GM23338 (cell line): ENCODE results near the gene BEST2. TPM values are rescaled to one million over a fixed set of nuclear protein-coding genes. Genes with fewer than 3 reads are reported as not detected.

ENCODE experiments used
- ATAC-seq: fragments of 200-7000 bp; cut with Tn5 transposase; 3 replicates; pipeline ENCODE4 v1.9.1; 2020
- DNase-seq: peaks from one replicate; pipeline ENCODE4 v3.0.0-alpha.2; 2015; ENCODE audit warnings: low spot score
- H2AFZ ChIP-seq: fragments of 200-600 bp; sonication (generic); 2 replicates; pipeline ENCODE4 v1.8.0; 2016; ENCODE audit warnings: antibody characterized with exemption, mild to moderate bottlenecking, moderate library complexity
- H3F3A ChIP-seq: fragments of 200-600 bp; sonication (generic); replicated peaks from 2 replicates; pipeline ENCODE4 v1.8.0; 2017; ENCODE audit warnings: antibody characterized with exemption, mixed run types, low read depth
- H3K27ac ChIP-seq: fragments of 200-600 bp; sonication (generic); 2 replicates; pipeline ENCODE4 v1.6.1; 2016; ENCODE audit warnings: low read depth
- H3K27me3 ChIP-seq: fragments of 200-600 bp; sonication (generic); 2 replicates; pipeline ENCODE4 v1.8.0; 2016; ENCODE audit warnings: mild to moderate bottlenecking, mixed run types, moderate library complexity; ENCODE audit not compliant: insufficient read depth
- H3K36me3 ChIP-seq: fragments of 200-600 bp; sonication (generic); 2 replicates; pipeline ENCODE4 v1.8.0; 2016; ENCODE audit warnings: mild to moderate bottlenecking; ENCODE audit not compliant: insufficient read depth
- H3K4me1 ChIP-seq: fragments of 200-600 bp; sonication (generic); 2 replicates; pipeline ENCODE4 v1.8.0; 2016; ENCODE audit warnings: mild to moderate bottlenecking, moderate library complexity; ENCODE audit not compliant: insufficient read depth
- H3K4me2 ChIP-seq: fragments of 200-600 bp; sonication (generic); 2 replicates; pipeline ENCODE4 v1.7.1; 2017; ENCODE audit warnings: mixed run types
- H3K4me3 ChIP-seq: fragments of 200-600 bp; sonication (generic); 2 replicates; pipeline ENCODE4 v1.6.1; 2016; ENCODE audit warnings: mixed run types
- H3K79me2 ChIP-seq: fragments of 200-600 bp; sonication (generic); replicated peaks from 2 replicates; pipeline ENCODE4 v1.8.0; 2017; ENCODE audit warnings: mild to moderate bottlenecking; ENCODE audit not compliant: insufficient read depth
- H3K9me2 ChIP-seq: fragments of 200-600 bp; sonication (generic); 2 replicates; pipeline ENCODE4 v1.8.0; 2017; ENCODE audit not compliant: insufficient read depth
- H4K20me1 ChIP-seq: fragments of 200-600 bp; sonication (generic); replicated peaks from 2 replicates; pipeline ENCODE4 v1.8.0; 2017; ENCODE audit warnings: mild to moderate bottlenecking; ENCODE audit not compliant: insufficient read depth
- H3K27ac Mint-ChIP-seq: 2 replicates; pipeline ENCODE4 v1.8.0; 2020; ENCODE audit warnings: inconsistent platforms, mild to moderate bottlenecking, moderate library complexity, mixed read lengths
- H3K27me3 Mint-ChIP-seq: 3 replicates; pipeline ENCODE4 v1.8.0; 2022; ENCODE audit warnings: low read depth, mild to moderate bottlenecking, moderate library complexity, mixed read lengths, inconsistent platforms; ENCODE audit not compliant: insufficient read depth, poor library complexity
- H3K36me3 Mint-ChIP-seq: 3 replicates; pipeline ENCODE4 v1.8.0; 2021; ENCODE audit warnings: low read depth, mild to moderate bottlenecking, inconsistent platforms, moderate library complexity, mixed read lengths
- H3K4me1 Mint-ChIP-seq: 3 replicates; pipeline ENCODE4 v1.8.0; 2020; ENCODE audit warnings: mild to moderate bottlenecking, inconsistent platforms, mixed read lengths
- H3K4me3 Mint-ChIP-seq: 3 replicates; pipeline ENCODE4 v1.8.0; 2021; ENCODE audit warnings: moderate library complexity, mild to moderate bottlenecking, inconsistent platforms, mixed read lengths
- H3K9me3 Mint-ChIP-seq: 3 replicates; pipeline ENCODE4 v1.8.0; 2020; ENCODE audit warnings: moderate library complexity, mild to moderate bottlenecking, inconsistent platforms, mixed read lengths
- EZH2 ChIP-seq: fragments of 200-600 bp; sonication (generic); IDR thresholded peaks from one replicate; pipeline ENCODE4 v1.8.0; 2017; ENCODE audit warnings: antibody characterized with exemption, mild to moderate bottlenecking, low read depth; ENCODE audit not compliant: unreplicated experiment
- EZH2phosphoT487 ChIP-seq: fragments of 200-600 bp; sonication (generic); IDR thresholded peaks from one replicate; pipeline ENCODE4 v1.8.1; 2018; ENCODE audit warnings: antibody characterized with exemption; ENCODE audit not compliant: unreplicated experiment
- POLR2AphosphoS5 ChIP-seq: IDR thresholded peaks from 2 replicates; pipeline ENCODE4 v1.6.1; 2016; ENCODE audit warnings: antibody characterized with exemption, low read depth
- ZNF114 ChIP-seq: fragments of 250-450 bp; sonication (Bioruptor Pico); IDR thresholded peaks from 2 replicates; pipeline ENCODE4 v1.5.0; 2020; ENCODE audit warnings: mild to moderate bottlenecking, moderate library complexity
- polyA plus RNA-seq: library from polyadenylated mRNA; unstranded; fragments of >200 nt; fragmentation: Nextera tagmentation; extraction: Ambion mirVana; gene quantifications from 2 replicates; pipeline ENCODE4 v1.2.1, GENCODE V29; 2016
- total RNA-seq: library from RNA; depleted of rRNA; stranded (reverse); fragments of >200 nt; shearing (Covaris generic); gene quantifications from 2 replicates; pipeline ENCODE4 v1.2.3, GENCODE V29; 2014
- TF ChIP-seq, protein P1 (sequence below), 2 experiments: fragments of 200-600 bp in 1 of 2; sonication (generic) in 1 of 2; conservative IDR thresholded peaks; 2 replicates each; pipeline versions ENCODE4 v1.5.1 to v1.6.1; 2016 to 2017; ENCODE audit warnings: antibody characterized with exemption in 2 of 2, low read depth in 2 of 2, mild to moderate bottlenecking in 2 of 2, moderate library complexity in 1 of 2
- TF ChIP-seq, protein P2 (sequence below): IDR thresholded peaks from one replicate; pipeline ENCODE4 v1.6.1; 2018; ENCODE audit warnings: antibody characterized with exemption; ENCODE audit not compliant: unreplicated experiment
- TF ChIP-seq, protein P3 (sequence below): fragments of 250-450 bp; sonication (Bioruptor Pico); IDR thresholded peaks from 2 replicates; pipeline ENCODE4 v1.5.0; 2020; ENCODE audit warnings: mild to moderate bottlenecking, moderate library complexity

Gene BEST2
- total and polyA plus RNA-seq, 2 experiments from 2014 or later, result 1.2 to 10.4 TPM

DNA sequence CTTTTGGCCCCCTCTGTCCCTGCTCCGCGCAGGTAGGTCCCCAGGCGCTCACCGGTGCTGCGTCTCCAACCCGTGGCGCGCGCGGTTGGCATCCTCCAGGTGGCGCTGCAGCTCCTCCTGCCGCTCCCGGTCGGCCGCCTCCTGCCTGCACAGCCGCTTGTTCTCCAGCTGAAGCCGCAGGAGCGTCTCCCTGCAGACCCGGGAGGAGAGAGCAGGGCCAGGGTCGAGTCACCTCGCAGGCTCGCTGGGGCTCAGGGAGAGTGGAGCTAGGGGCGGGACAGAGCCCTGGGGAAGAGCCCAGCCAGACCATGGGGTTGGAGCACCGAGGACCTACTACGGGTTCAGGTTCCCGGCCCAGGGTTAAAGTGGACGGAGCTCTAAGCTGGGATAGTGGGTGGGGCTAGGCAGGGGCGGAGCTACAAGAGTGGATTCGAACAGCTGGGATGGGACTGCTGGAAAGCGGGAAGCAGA, 14.5 kb downstream of the BEST2 start:
- Mint-ChIP-seq H3K9me3 (peaks cover 3% of the 10 kb centered on the region; the same call in 2 of the 3 replicates), H3K36me3 (peaks cover 67% of the 10 kb centered on the region), H3K27ac (no peak overlapping the region; the same call in 1 of the 2 replicates), H3K4me3 (peak overlapping the region; percentile 66), H3K27me3 (peaks cover 30% of the 10 kb centered on the region), H3K4me1 (peaks cover 15% of the 10 kb centered on the region)
- no peaks in the 10 kb centered on the region for H3K27me3 ChIP-seq
- H3K79me2 ChIP-seq, result 0 out of 2 replicates have a peak, but pooled peaks cover 3% of the 10 kb centered on the region
- no peak overlapping the region for H2AFZ ChIP-seq
- H3K4me3 ChIP-seq, result peak overlapping the region; percentile 60
- TF ChIP-seq, protein P1, sequence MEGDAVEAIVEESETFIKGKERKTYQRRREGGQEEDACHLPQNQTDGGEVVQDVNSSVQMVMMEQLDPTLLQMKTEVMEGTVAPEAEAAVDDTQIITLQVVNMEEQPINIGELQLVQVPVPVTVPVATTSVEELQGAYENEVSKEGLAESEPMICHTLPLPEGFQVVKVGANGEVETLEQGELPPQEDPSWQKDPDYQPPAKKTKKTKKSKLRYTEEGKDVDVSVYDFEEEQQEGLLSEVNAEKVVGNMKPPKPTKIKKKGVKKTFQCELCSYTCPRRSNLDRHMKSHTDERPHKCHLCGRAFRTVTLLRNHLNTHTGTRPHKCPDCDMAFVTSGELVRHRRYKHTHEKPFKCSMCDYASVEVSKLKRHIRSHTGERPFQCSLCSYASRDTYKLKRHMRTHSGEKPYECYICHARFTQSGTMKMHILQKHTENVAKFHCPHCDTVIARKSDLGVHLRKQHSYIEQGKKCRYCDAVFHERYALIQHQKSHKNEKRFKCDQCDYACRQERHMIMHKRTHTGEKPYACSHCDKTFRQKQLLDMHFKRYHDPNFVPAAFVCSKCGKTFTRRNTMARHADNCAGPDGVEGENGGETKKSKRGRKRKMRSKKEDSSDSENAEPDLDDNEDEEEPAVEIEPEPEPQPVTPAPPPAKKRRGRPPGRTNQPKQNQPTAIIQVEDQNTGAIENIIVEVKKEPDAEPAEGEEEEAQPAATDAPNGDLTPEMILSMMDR (conservative IDR thresholded peaks at IDR 0.05; ENCODE audit: low read depth in 2 of 2), result peak; percentile 57 to 83
- TF ChIP-seq, protein P2, sequence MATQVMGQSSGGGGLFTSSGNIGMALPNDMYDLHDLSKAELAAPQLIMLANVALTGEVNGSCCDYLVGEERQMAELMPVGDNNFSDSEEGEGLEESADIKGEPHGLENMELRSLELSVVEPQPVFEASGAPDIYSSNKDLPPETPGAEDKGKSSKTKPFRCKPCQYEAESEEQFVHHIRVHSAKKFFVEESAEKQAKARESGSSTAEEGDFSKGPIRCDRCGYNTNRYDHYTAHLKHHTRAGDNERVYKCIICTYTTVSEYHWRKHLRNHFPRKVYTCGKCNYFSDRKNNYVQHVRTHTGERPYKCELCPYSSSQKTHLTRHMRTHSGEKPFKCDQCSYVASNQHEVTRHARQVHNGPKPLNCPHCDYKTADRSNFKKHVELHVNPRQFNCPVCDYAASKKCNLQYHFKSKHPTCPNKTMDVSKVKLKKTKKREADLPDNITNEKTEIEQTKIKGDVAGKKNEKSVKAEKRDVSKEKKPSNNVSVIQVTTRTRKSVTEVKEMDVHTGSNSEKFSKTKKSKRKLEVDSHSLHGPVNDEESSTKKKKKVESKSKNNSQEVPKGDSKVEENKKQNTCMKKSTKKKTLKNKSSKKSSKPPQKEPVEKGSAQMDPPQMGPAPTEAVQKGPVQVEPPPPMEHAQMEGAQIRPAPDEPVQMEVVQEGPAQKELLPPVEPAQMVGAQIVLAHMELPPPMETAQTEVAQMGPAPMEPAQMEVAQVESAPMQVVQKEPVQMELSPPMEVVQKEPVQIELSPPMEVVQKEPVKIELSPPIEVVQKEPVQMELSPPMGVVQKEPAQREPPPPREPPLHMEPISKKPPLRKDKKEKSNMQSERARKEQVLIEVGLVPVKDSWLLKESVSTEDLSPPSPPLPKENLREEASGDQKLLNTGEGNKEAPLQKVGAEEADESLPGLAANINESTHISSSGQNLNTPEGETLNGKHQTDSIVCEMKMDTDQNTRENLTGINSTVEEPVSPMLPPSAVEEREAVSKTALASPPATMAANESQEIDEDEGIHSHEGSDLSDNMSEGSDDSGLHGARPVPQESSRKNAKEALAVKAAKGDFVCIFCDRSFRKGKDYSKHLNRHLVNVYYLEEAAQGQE, result no peak
- TF ChIP-seq POLR2AphosphoS5, result peak; percentile 48; the same call in 1 of the 2 replicates
- H3K27ac ChIP-seq, result no peak overlapping the region
- H3K4me1 ChIP-seq, result peaks cover 9% of the 10 kb centered on the region; the same call in 1 of the 2 replicates
- peak; percentile 73 for ATAC-seq
- no peaks in the 10 kb centered on the region for H3K9me2 ChIP-seq
- peak; percentile 88 for DNase-seq
- H3F3A ChIP-seq, result peaks cover 20% of the 10 kb centered on the region
- no peaks in the 10 kb centered on the region; the same call in 1 of the 2 replicates for H4K20me1 ChIP-seq
- 0 out of 2 replicates have a peak, but pooled peaks cover 9% of the 10 kb centered on the region for H3K36me3 ChIP-seq
- peak overlapping the region; percentile 79 for H3K4me2 ChIP-seq

DNA sequence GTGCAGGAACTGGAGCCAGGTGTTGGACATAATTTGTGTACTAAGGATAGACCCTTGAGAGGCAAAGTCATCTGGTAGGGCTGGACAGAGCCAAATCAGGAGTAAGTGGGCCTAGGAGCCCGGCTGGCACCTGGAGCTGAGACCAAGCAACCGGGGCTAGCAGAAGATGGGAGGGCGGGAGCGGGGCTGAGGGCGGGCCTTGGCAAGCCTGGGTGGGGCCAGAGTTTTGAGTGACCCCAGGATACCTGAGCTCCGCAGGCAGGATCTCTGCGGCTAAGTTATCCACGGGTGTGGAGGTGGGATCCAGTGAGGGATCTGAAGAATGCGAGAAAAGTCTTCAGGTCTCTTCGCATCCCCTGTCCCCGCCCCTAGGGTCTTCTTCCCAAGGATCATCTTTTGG, 15.6 kb downstream of the BEST2 start:
- H3K4me3 Mint-ChIP-seq, result peak overlapping the region; percentile 12; the same call in 1 of the 3 replicates
- peak overlapping the region; percentile 75; the same call in 1 of the 2 replicates for H3K27ac Mint-ChIP-seq

More for the DNA sequence above, 15.6 kb downstream of the BEST2 start:
- Histone ChIP-seq H3K27me3 (no peaks in the 10 kb centered on the region), H2AFZ (no peak overlapping the region), H3F3A (peaks cover 24% of the 10 kb centered on the region), H3K9me2 (no peaks in the 10 kb centered on the region), H3K27ac (no peak overlapping the region), H4K20me1 (no peaks in the 10 kb centered on the region; the same call in 1 of the 2 replicates), H3K4me3 (no peak overlapping the region), H3K36me3 (0 out of 2 replicates have a peak, but pooled peaks cover 9% of the 10 kb centered on the region), H3K79me2 (0 out of 2 replicates have a peak, but pooled peaks cover 3% of the 10 kb centered on the region), H3K4me2 (no peak overlapping the region), H3K4me1 (peaks cover 9% of the 10 kb centered on the region; the same call in 1 of the 2 replicates)
- TF ChIP-seq EZH2phosphoT487 (no peak), ZNF114 (CRISPR knock-in tag) (no peak), EZH2 (no peak)
- TF ChIP-seq, protein P3, sequence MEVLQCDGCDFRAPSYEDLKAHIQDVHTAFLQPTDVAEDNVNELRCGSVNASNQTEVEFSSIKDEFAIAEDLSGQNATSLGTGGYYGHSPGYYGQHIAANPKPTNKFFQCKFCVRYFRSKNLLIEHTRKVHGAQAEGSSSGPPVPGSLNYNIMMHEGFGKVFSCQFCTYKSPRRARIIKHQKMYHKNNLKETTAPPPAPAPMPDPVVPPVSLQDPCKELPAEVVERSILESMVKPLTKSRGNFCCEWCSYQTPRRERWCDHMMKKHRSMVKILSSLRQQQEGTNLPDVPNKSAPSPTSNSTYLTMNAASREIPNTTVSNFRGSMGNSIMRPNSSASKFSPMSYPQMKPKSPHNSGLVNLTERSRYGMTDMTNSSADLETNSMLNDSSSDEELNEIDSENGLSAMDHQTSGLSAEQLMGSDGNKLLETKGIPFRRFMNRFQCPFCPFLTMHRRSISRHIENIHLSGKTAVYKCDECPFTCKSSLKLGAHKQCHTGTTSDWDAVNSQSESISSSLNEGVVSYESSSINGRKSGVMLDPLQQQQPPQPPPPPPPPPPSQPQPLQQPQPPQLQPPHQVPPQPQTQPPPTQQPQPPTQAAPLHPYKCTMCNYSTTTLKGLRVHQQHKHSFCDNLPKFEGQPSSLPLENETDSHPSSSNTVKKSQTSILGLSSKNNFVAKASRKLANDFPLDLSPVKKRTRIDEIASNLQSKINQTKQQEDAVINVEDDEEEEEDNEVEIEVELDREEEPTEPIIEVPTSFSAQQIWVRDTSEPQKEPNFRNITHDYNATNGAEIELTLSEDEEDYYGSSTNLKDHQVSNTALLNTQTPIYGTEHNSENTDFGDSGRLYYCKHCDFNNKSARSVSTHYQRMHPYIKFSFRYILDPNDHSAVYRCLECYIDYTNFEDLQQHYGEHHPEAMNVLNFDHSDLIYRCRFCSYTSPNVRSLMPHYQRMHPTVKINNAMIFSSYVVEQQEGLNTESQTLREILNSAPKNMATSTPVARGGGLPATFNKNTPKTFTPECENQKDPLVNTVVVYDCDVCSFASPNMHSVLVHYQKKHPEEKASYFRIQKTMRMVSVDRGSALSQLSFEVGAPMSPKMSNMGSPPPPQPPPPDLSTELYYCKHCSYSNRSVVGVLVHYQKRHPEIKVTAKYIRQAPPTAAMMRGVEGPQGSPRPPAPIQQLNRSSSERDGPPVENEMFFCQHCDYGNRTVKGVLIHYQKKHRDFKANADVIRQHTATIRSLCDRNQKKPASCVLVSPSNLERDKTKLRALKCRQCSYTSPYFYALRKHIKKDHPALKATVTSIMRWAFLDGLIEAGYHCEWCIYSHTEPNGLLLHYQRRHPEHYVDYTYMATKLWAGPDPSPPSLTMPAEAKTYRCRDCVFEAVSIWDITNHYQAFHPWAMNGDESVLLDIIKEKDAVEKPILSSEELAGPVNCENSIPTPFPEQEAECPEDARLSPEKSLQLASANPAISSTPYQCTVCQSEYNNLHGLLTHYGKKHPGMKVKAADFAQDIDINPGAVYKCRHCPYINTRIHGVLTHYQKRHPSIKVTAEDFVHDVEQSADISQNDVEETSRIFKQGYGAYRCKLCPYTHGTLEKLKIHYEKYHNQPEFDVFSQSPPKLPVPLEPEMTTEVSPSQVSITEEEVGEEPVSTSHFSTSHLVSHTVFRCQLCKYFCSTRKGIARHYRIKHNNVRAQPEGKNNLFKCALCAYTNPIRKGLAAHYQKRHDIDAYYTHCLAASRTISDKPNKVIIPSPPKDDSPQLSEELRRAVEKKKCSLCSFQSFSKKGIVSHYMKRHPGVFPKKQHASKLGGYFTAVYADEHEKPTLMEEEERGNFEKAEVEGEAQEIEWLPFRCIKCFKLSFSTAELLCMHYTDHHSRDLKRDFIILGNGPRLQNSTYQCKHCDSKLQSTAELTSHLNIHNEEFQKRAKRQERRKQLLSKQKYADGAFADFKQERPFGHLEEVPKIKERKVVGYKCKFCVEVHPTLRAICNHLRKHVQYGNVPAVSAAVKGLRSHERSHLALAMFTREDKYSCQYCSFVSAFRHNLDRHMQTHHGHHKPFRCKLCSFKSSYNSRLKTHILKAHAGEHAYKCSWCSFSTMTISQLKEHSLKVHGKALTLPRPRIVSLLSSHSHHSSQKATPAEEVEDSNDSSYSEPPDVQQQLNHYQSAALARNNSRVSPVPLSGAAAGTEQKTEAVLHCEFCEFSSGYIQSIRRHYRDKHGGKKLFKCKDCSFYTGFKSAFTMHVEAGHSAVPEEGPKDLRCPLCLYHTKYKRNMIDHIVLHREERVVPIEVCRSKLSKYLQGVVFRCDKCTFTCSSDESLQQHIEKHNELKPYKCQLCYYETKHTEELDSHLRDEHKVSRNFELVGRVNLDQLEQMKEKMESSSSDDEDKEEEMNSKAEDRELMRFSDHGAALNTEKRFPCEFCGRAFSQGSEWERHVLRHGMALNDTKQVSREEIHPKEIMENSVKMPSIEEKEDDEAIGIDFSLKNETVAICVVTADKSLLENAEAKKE (CRISPR knock-in tag), result no peak
- DNase-seq (peak; percentile 44), ATAC-seq (peak; percentile 9; the same call in 2 of the 3 replicates)
- peaks cover 15% of the 10 kb centered on the region for H3K4me1 Mint-ChIP-seq
- H3K36me3 Mint-ChIP-seq, result peaks cover 60% of the 10 kb centered on the region
- peaks cover 3% of the 10 kb centered on the region; the same call in 2 of the 3 replicates for H3K9me3 Mint-ChIP-seq
- peaks cover 28% of the 10 kb centered on the region for H3K27me3 Mint-ChIP-seq
